Measurements from ENCODE around the gene TMEM45A.
"Not testable (repeated sequence)": the region's sequence is repeated elsewhere in the genome, so short reads cannot be mapped to it uniquely, and the experiment has no call there.

TMEM45A gene

DNA sequence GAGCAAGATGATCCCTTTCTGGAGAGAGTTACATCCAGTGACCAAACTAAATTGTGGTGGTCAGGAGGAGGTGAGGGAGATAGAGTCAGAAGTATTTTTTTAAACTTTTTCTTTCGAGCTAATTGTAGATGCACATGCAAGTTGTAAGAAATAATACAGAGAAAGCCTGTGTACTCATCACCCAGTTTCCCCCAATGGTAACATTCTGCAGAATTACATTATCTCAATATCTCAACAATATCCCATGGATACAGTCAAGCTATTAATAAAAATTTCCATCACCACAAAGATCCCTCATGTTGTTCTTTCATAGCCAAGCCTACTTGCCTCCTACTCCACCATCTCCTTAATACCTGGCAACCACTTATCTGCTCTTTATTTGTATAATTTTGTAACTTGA is 3.3 kb upstream of the TMEM45A start:
- DNase-seq: no peak

DNA sequence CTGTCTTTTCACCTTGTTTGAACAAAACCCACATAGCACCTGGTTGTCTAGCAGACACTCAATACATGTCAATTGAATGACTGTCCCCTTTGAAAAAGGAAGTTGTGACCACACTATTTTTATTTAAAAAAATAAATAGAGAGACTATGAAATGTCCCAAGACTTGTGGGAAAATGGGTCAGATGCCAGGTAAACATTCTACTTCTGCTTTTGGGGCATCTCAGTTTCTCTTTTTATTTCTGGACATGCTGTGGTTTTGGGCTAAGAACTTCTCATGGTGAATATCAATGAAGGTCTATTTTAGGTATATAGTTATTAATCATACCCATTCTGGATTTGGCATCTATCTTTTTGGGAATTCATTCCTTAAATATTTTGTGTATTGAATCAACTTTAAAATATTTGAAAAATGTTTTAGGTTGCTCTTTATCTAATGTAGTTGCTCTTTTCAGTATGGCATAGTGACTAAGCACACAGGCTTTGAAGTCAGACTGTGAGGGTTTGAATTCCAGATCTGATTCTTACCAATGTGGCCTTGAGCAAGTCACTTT is 4.4 kb downstream of the TMEM45A start:
- no peak for DNase-seq

DNA sequence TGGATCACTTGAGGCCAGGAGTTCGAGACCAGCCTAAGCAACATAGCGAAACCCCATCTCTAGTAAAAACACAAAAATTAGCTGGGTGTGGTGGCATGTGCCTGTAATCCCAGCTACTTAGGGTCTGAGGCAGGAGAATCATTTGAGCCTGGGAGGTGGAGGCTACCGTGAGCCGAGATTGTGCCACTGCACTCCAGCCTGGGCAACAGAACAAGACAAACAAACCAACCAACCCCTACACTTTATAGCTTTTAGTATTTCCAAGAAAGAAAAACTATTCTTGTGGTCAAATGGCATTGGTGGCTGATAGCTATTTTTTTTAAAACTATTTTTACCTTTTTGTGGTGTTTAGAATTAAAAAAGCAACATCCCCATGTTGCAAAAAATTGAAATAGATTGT is 7.2 kb downstream of the TMEM45A start:
- no peak for DNase-seq

DNA sequence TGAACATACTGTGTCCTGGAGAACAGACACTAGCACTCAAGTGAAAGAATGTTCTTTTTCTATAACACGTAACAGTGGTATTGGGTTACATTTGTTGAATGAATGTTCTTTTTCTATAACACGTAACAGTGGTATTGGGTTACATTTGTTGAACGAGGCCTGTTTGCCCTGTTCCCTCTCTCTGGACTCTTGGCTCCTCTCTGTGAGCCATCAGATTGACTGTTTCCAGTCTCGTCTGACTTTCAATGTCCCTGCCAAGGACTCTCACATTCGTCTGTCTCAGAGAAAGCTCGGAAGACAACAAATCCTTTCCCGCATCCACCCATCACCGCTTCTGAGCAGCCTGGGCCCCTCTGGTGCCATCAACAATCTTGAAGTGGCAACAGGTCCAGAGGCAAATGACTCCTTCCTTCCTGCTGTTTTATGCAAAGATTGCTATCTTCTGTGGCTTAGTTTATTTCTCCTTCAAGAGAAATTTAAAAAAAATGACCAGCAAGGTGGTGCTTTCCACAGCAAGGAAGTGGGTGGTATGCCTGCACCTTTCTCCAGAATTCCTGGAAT is 8.0 kb downstream of the TMEM45A start:
- DNase-seq: no peak

DNA sequence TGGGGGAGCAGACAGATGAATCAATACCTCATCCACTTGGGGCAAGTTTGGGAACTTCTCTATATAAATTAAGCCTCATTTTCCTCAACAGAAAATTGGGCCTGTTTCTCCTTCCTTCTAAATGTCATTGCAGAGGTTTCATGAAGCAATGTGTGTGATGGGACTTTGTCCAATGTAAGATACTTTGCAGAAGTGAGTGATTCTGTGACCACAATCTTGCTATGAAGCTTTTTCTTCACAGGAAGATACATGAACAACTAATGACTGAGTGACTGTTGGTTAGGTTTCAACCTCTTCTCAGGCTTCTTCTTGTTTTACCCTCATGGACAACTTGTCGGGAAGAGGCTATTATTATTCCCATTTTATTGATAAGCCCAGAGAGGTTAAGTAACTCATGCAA is 11.0 kb downstream of the TMEM45A start:
- no peak for DNase-seq

DNA sequence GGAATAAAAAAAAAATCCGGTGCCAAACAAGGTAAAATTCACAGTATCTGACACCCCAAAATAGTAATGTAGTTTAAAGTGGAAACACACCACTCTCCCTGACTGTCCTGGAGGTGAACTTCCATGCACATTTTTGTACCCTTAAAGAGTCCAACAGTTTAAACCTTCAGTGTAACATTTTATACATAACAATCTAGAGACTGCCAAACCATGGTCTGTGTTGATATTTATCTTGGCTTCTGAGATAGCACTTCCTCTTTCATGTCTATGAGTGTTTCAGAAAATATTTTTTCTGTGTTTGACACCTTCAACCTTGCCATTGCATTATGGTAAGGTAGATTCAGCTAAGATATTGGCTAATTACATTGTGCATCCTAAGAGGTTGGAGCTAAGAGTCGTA is 13.9 kb downstream of the TMEM45A start:
- no peak for DNase-seq

DNA sequence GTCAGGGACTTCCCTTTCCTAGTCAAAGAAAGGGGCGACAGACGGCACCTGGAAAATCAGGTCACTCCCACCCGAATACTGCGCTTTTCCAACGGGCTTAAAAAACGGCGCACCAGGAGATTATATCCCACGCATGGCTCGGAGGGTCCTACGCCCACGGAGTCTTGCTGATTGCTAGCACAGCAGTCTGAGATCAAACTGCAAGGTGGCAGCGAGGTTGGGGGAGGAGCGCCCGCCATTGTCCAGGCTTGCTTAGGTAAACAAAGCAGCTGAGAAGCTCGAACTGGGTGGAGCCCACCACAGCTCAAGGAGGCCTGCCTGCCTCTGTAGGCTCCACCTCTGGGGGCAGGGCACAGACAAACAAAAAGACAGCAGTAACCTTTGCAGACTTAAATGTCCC is 17.4 kb downstream of the TMEM45A start:
- DNase-seq: not testable (repeated sequence)

DNA sequence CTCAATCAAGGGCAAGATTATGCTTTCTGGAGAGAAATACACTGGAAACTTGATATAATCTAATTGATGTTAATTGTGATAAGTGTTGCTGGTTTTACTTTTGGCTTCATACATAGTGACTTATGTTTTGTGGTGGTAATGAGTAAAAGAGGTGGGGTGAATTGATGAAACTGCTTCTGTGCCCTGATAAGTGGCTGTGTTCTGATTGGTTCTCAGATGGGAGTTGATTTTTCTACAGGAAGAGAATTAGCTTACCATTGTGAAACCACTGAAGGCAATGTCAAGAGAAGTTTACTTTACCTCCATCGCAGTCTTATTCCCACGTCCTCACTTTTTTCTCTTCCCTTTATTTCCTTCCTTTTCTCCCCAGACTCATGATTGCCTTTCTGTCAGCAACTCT is 23.8 kb downstream of the TMEM45A start:
- DNase-seq: no peak

DNA sequence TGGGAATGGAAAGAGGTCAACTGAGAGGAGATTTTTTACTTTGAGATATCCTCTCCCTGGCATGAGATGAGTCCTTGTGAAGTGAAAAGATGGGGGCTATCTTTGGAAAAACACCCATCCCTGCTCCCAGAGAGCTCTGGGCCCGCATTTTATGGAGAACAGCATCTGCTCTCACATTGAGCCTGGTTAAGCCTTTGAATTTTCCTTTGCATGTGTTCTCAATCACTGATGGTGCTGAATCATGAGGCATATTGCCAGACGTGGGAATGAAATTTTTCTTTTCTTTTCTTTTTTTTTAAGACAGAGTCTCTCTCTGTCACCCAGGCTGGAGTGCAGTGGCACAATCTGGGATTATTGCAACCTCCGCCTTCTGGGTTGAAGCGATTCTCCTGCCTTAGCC is 24.4 kb downstream of the TMEM45A start:
- no peak for DNase-seq

DNA sequence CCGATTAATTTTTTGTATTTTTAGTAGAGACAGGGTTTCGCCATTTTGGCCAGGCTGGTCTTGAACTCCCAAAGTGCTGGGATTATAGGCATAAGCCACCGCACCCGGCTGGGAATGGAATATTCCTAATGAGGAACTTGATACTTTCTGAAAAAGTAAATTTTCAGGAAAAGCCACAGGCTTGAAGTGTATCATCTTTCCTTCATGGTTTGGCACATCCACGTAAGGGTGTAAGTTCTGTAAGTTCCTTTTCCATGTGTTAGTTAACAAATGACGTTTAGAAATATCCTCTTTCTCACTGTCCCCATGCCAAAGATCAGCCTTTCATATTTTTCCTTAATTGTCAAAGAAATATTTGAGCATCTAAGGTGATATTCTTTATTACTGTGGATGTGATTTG is 24.9 kb downstream of the TMEM45A start:
- DNase-seq: no peak

DNA sequence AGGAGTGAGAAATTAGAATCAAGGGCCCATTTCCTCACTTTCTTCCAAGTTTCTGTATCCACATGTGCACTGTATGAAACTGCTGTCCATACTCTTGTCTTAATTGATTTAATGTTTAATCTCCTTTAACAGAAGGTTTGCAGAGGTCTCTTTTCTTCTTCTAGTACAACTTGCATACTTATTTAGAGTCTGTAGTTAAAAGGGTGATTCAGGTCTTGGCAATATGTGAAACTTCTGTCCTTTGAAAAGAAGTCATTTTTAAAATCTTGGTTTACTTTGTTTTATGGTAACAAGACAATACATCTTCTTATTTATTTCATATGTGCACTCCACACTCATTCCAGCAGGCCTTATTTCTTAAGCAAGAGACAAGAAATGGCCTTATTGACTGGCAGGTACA is 25.8 kb downstream of the TMEM45A start:
- DNase-seq: no peak

DNA sequence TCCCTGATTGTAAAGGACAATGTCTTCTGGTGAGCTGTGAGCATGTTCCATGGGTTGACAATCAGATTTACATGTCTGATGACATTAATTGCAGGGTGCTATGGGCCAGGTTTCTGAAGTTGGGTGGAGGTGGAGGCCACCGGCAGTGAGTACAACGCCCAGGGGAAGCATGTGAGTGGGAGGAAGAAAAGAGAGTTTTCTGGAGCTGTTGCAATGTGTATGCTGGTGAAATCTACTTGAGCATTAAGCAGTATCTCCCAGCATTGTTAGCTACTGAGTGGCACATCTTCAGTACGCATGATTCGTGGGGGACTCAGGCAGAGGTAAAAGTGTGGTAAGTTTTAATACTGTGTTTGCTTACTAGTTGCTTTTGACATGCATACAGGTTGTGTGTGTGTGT is 26.6 kb downstream of the TMEM45A start:
- no peak for DNase-seq

DNA sequence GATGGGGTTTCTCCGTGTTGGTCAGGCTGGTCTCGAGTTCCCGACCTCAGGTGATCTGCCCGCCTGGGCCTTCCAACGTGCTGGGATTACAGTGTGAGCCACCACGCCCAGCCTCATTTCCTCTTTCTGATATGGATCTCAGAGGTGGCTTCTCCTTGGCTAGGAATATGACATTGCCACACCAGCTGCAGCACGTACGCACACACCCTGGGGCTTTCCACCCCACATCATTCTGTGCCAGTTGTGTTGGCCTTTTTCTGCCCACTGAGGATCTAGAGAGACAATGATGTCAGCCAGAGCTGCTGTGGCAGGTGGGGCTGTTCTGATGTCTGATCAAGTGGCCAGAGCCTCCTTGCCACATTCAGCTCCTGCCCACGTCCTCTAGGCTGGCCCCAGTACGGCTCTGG is 29.0 kb downstream of the TMEM45A start:
- DNase-seq: no peak

DNA sequence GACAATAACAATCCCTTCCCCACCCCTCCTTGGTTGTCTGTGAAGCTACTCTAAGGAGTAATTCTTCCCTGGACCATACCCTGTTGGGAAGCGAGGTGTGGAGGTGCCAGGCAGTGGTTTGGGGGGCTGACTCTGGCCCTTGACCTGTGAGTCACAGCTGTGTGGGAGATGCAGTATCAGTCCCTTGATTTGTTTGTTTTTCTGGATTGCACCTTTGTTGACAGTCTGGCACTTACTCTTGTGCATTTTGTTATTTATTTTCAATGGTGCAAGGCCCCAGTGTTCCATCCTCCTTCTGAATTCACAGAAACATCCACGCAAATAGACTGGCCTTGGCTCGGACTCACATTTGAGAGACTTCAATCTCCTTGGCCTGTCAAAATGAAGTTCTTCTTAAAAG is 29.7 kb downstream of the TMEM45A start:
- no peak for DNase-seq

DNA sequence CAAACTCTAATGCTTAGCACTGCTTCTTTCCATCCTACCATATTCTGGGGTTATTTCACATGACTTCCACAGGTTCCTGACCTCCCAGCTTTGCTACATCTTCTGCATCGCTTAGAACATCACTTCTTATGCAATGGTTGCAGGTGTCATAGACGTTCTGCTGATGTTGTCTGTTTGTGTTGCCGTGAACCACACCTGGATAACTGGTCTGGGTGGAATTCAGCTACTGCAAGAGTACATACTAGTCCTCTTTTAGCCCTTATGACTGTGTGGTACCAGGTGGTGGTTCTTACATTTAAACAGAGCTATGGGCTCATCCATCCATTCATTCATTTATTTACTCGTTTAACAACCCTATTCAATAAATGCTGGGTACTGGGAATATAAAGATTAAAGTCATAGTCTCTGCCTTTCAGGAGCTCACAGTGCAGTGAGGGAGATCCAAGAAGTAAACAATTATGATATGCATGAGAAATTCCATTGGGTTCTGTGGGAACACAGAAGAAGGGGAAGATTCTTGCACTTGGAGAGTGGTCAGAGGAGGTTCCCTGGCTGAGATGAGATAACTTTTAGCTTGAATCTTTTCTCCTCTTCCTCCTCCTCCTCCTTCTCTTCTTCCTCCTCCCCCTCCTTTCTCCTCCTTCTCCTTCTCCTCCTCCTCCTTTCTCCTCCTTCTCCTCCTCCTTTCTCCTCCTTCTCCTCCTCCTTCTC is 30.8 kb downstream of the TMEM45A start:
- no peak for DNase-seq

DNA sequence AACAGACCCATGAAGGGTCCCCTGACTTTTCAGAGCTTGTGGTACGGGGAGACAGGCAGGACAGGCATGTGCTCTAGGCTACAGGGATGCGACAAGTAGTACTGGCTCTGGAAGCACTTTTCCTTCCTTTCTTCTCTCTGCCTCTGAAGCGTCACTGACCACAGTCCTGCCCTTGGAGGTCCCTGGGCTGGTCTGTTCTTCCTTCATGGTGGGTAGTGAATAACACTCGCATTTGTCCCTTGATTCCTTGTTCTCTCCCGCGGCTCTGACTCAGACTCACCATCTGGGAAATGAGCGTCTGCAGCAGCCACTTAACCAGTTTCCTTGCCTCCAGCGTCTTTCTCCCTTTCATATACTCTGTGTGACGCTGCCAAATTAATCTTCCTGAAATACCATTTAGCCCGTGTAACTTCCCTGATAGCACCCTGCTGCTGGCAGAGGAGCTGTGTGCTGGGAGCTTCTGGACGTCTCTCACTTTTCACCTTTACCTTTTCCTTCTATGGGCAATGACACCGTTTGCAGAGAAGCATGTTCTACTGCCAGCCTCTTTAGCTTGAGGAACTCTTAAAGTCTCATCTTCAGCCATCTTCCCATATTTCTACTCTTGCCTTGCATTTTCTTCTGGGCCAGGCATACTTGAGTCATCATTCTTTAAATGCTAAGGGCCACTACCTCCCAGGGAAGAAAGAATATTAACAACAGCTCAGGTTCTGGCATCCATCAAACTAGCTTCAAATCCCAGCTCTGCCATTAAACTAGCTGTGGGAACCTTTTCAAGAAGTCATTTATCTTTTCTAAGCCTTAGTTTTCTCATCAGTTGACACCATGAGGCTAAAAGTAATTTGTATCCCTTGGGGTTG is 33.6 kb downstream of the TMEM45A start:
- no peak for DNase-seq

DNA sequence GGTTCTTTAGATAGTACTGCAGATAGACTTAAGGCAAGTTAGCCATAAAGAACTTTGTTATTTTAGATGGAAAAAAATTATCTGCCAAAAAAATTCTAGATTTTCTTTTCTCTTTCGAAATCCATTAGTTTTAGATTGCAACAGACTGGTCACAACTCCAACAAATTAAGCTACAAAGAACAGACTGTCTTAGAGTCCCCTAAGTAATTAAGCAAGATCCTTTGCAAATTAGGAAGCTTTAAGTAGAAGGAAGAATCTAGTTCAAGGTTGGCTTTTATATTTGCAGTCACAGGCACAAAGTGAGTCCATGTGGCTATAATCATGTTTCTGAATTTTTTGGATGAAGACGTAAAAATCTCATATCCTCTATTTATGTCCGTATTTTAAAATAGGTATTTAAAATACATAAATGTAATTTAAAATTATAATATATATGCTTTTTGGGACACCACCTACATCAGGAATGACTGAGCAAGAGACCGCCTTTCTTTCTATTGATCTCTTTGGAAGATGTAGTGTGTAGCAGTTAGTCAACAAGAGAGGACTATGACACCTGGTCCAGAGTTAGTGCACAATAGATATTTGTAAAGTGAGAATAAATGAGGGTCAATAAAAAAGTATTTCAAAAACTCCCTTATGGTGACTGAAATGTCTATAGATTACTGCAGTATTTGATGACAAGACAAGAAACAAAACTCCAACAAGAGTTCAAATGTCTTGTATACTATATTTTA is 34.4 kb downstream of the TMEM45A start:
- DNase-seq: no peak

DNA sequence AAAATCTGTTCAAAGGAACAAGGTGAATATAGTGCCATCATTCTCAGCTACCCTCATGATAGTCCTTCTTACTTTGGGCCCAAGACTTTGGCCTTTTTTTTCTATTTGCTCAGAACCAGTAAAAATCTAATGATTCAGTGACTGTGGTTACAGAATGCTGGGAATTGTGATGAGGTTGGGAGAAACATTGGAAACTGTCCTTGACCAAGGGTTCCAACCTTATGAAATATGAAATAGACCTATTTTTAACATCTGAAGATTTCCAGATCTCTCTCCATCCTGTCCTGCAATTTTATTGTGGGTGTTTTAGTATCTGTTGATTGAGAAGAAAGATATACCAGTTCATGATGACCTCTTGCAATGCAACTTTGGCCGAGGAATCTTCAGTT is 34.9 kb downstream of the TMEM45A start:
- DNase-seq: no peak

DNA sequence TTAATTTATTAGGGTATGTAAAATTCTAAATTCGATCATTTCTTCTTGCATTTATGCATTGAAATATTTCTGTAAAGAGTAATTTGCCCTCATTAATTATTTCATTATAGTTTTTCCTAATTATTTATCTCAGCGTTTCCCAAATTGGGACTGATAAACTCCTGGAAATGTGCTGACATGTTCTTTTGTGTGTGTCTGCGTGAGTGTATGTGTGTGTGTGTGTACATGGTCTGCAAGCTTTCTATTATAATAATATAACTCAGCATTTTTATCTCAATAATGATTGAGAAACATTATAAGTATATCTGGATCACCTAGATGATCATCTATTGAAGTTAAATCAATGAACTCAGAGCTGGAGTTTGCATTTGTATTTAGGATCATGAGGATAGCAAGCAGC is 38.7 kb downstream of the TMEM45A start:
- DNase-seq: no peak

DNA sequence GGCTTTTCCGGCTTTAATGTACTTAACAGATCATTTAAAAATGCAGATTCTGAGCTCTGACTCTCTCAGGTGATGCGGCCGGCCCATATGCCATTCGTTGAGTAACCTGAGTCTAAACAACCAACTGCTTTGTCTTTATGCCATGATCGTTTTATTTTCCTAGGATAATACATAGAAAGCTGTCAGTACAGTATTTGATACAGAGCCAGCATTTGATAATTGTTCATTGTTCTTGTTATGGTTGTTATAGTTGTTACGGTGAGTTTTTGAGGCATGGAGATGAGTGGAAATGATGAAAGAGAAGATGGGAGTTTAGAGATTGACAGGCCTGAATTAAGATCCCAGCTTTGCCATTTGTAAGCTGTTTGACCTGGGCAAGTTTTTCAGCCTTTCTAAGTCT is 40.0 kb downstream of the TMEM45A start:
- no peak for DNase-seq

DNA sequence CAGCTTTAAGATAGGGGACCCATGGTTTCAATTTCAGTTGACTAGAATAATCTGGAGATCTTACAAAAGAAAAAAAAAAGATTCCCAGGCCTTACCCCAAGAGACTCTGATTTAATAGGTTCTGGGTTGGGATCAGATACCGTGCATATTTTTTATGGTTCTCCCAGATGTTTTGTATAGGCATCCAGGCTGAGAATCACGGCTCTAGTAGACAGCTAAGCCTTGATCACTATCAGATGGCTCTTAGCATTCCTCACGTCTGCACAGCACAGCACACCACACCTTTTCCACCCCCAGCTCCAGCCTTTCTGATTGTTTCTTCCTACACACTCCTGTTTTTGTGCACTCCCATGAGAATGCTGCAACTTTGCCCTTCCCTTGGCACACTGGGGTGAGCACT is 40.8 kb downstream of the TMEM45A start:
- DNase-seq: no peak

DNA sequence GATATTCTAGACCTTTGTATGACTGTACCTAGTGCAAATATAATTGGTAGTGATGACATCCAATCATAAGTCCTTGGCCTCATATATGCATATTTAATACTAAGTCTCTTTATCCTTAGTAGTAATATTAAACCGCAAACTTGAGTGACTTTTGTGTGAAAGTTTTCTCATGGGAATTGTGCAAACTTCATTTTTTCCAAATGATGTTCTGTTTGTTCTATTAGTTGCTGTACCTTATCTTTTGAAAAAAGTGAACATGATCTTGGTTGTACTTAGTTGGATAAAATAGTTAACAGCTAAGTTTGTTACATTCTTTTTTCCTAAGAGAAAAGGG is 43.2 kb downstream of the TMEM45A start:
- no peak for DNase-seq

DNA sequence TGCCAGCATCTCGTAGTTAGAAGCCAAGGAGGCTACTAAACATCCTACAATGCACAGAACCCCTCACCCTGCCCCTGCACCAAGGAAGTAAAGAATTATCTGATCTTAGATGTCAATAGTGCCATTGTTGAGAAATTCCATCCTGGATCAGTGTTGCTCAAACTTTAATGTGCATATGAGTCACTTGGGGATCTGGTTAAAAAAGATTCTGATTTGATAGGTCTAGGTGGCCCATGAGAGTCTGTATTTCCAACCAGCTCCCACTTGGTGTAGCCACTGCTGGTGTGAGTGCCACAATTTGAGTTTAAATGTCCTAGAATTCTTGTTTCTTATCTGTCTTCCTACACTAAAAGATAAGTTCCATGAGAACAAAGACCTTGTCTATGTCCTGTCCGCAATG is 43.7 kb downstream of the TMEM45A start:
- DNase-seq: no peak
